ENCODE data around the gene ZNF697.

DNA sequence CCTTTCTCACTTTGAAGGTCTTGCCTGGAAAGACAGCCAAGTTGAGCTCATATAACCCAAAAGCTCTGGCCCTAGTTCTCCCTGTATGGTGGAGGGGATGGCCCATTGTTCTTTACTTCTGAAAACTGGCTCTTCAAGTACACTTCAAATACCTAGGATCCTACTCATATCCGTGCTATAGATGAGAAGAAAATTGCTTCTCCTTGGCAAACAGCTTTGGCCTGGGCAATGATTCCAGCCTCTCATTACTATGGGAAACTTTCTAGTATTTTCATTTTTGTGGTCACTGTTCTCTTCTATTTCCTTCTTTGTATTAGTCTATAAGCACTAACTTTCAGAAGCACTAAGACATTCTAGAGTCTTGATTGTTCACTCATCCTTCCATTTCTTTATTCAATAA, 53.7 kb downstream of the ZNF697 start:
- TF ChIP-seq, protein P1, sequence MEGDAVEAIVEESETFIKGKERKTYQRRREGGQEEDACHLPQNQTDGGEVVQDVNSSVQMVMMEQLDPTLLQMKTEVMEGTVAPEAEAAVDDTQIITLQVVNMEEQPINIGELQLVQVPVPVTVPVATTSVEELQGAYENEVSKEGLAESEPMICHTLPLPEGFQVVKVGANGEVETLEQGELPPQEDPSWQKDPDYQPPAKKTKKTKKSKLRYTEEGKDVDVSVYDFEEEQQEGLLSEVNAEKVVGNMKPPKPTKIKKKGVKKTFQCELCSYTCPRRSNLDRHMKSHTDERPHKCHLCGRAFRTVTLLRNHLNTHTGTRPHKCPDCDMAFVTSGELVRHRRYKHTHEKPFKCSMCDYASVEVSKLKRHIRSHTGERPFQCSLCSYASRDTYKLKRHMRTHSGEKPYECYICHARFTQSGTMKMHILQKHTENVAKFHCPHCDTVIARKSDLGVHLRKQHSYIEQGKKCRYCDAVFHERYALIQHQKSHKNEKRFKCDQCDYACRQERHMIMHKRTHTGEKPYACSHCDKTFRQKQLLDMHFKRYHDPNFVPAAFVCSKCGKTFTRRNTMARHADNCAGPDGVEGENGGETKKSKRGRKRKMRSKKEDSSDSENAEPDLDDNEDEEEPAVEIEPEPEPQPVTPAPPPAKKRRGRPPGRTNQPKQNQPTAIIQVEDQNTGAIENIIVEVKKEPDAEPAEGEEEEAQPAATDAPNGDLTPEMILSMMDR (conservative IDR thresholded peaks at IDR 0.05; ENCODE audit: low read depth, low read length), result no peak
- TF ChIP-seq EZH2 (IDR thresholded peaks at IDR 0.05; ENCODE audit: borderline replicate concordance, low read depth, low read length, poor library complexity, severe bottlenecking), result no peak

Data from A673 (cell line).